Superior temporal gyrus (tissue), 1 donor: ENCODE measurements around the gene HOXB8.

Source experiments
- DNase-seq: peaks from one replicate; pipeline ENCODE4 v3.0.0-alpha.2; 2016; ENCODE audit errors: extremely low spot score

The HOXB8 gene

GRCh38 chr17:48624544-48625494 lies 9.7 kb upstream of the HOXB8 start:
- DNase-seq = no peak

- DNase-seq = no peak
Observed at GRCh38 chr17:48624118-48624517, 9.0 kb upstream of the HOXB8 start.

GRCh38 chr17:48623583-48623982 lies 8.5 kb upstream of the HOXB8 start:
- DNase-seq = no peak

GRCh38 chr17:48622857-48623256 lies 7.8 kb upstream of the HOXB8 start:
- no peak for DNase-seq

GRCh38 chr17:48621410-48622392 lies 6.6 kb upstream of the HOXB8 start:
- no peak for DNase-seq

- no peak for DNase-seq
Observed at GRCh38 chr17:48620461-48621139, 5.5 kb upstream of the HOXB8 start.

GRCh38 chr17:48619826-48620449 lies 4.8 kb upstream of the HOXB8 start:
- DNase-seq = no peak

- peak; percentile 92 for DNase-seq
Observed at GRCh38 chr17:48618256-48618896, 3.3 kb upstream of the HOXB8 start.

GRCh38 chr17:48617471-48618255 lies 2.6 kb upstream of the HOXB8 start:
- no peak for DNase-seq

- no peak for DNase-seq
Observed at GRCh38 chr17:48616717-48617470, 1.8 kb upstream of the HOXB8 start.

- DNase-seq = no peak
Observed at GRCh38 chr17:48615963-48616716, 1.0 kb upstream of the HOXB8 start.

- DNase-seq = no peak
Observed at GRCh38 chr17:48613862-48614694, 1.0 kb downstream of the HOXB8 start.

- no peak for DNase-seq
Observed at GRCh38 chr17:48612854-48613691, 2.0 kb downstream of the HOXB8 start.

GRCh38 chr17:48612456-48612853 lies 2.6 kb downstream of the HOXB8 start:
- no peak for DNase-seq

GRCh38 chr17:48611681-48612455 lies 3.2 kb downstream of the HOXB8 start:
- DNase-seq = no peak

- DNase-seq = no peak
Observed at GRCh38 chr17:48611213-48611612, 3.9 kb downstream of the HOXB8 start.
